Measurements from ENCODE around the gene PLBD2.

DNA sequence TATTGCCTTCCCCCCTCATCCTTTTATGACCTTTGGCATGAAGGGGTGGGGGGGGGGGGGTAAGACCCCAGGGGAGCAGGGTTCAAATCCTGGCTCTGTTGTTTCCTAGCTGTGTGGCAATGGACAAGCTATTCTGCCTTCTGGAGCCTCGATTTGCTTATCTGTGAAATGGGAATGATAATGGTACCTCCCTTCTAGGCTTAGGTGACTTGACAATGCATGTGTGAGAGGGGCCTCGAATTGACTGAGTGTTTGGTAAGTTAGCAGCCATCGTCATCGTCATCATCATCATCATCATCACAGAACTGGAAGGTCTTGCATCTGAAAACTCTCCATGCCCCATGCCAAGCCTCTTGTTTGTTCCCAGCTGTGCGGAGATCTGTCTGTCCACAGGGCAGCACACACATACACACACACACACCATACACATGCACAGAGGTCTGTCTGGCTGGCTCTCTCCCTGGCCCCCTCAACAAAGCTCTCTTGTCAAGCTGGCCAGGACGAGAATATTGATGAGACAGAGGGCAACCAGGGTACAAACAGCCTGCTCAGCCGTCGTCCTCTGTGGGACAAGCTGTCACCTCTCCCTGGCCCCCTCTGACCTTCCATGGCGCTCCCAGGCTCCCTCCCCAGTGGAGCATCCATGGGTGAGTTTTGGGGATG, 51.2 kb downstream of the PLBD2 start:
- no peak for TF ChIP-seq SIN3A (IDR thresholded peaks at IDR 0.05; ENCODE audit: borderline replicate concordance, insufficient read depth, low read length)
- no peak for TF ChIP-seq POLR2AphosphoS5 (IDR thresholded peaks at IDR 0.05; ENCODE audit: low read depth, low read length)
